Stimulated activated CD4-positive, alpha-beta T cell treated with anti-CD3 and anti-CD28 coated beads, TNF-alpha, amount 100 ng/mL, for 48 hours (primary cell): Measurements from ENCODE around the gene GLCCI1.
A peak's percentile ranks its signal among the peaks of the same experiment; 100 is the strongest.

Source experiments
- DNase-seq, 3 donors: peaks; one replicate each; pipeline ENCODE4 v3.0.0-alpha.2; 2020; ENCODE audit warnings: low read depth in 3 of 3

Gene GLCCI1

DNA sequence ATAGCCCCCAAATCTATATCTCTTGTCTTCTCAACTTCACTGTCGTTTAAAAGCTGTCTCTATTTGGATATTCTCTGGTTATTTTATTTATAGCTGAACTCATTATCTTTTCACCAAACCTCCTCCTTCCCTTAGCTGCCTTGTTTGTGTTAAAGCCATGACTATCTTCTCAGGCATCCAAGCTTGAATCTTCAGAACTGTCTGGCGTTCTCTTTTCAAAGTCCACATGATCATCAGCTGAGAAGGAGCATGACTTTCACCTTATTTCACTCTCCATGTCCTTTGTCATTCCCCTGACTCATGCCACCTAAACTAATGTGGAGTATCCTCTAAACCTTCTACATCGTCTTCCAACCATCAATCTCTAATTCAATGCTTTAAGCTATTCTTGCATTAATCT lies 5.7 kb upstream of the GLCCI1 start:
- DNase-seq = no peak

DNA sequence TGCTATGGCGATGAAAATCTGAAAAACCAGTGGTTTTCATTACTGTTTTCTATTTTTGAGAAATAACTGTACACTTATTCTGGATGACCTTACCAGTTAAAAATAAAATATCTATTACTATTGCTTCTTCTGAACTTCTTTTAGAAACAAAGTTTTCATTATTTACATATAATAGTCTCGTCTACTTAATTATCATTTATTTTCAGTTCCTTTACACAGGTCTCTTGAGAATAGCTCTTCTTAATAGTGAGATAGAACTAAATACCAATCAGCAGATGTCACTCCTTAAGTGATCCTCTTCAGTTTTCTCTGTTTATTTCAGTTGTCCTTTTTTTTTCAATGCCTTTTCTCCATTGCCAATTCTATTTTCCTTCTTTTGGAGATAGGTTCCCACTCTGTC lies 4.3 kb upstream of the GLCCI1 start:
- DNase-seq = no peak

DNA sequence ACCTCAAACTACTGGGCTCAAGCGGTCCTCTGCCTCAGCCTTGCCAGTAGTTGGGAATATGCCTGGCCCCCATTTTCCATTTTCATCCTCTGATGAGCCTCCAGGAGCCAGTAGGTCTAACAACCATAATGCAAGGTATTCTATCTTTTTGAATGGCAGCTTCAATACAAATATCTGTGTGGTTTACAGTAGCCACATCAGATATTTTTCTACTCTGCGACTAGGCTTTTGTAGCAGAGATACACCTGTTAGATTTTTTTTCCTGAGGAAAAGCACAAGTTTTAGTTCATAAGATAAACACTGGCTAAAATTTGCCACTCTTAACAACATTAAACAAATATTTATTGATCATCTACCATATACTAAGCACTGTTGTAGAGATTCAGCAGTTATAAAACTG lies 3.9 kb upstream of the GLCCI1 start:
- no peak for DNase-seq

DNA sequence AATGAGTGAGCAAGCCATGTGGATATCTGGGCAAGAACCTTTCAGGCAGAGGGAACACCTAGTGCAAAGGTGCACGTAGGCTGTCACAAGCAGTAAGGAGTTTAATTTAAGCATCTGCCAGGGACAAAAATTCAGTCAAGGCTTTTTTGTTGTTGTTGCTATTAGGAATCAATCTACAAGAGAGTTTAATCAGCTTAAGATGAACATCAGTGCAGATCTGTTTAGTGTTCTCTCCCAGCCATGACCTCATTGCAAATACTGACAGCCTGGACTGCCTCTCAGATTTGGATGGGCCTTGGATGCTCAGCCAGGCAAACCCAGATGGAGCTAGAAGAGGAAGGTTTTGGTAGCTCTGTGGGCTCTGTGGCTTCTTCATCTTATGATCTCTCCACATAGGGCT lies 3.3 kb upstream of the GLCCI1 start:
- DNase-seq = no peak

DNA sequence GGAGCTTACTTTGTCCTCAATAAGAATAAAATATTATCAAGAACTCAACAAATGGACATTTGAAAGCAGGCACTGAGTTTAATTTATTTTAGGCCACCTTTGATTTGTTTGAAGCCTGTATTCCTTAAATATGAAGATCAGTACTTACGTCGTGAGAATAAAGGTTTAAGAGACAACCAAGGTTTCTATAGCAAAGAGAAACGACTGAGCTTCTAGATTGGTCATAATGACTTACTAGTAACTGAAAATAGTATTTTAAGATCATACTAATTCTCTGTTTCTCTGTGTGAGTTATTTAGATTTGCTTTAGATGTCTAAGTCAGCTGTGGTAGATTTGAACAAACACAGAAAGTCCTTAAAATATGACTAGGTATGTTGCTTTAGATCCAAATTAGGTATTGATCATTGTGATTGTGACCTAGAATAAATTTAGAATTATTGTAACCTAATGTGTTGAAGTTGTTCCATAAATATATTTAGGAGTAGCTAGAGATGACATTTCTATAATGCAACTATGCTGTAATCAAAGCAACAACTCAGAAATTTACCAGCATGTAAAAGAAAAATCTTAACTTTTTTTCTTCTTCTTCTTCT lies 2.4 kb upstream of the GLCCI1 start:
- no peak for DNase-seq

DNA sequence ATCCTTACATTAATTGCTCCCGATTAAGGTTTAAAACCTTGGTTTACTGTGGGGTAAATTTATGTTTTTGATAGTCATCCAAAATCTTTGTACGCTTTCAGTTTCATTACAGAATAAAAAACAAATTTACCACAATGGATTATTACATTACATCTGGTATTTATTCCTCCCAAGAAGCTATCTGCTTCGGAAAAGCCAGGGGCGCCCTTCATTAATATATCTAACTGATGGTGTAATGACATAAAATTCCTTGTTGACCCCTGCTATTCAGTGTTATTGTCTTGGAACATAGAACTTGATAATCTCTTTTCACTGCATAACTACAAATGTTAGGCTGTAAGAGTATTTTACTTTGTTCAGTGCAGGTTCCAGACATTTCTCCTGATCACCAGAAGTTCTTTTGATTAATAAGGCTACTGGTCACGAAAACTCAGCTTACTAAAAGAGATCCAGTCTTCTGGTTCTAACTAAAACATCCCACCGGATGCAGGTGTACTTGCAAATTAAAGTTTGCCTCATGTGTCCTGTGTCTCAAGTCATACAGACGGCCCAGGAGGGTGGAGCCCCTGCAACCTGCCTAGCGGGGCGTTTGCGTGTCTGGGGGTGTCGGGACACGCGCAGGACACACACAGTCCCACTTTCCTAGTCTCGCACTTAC lies 581 bp upstream of the GLCCI1 start:
- no peak for DNase-seq

DNA sequence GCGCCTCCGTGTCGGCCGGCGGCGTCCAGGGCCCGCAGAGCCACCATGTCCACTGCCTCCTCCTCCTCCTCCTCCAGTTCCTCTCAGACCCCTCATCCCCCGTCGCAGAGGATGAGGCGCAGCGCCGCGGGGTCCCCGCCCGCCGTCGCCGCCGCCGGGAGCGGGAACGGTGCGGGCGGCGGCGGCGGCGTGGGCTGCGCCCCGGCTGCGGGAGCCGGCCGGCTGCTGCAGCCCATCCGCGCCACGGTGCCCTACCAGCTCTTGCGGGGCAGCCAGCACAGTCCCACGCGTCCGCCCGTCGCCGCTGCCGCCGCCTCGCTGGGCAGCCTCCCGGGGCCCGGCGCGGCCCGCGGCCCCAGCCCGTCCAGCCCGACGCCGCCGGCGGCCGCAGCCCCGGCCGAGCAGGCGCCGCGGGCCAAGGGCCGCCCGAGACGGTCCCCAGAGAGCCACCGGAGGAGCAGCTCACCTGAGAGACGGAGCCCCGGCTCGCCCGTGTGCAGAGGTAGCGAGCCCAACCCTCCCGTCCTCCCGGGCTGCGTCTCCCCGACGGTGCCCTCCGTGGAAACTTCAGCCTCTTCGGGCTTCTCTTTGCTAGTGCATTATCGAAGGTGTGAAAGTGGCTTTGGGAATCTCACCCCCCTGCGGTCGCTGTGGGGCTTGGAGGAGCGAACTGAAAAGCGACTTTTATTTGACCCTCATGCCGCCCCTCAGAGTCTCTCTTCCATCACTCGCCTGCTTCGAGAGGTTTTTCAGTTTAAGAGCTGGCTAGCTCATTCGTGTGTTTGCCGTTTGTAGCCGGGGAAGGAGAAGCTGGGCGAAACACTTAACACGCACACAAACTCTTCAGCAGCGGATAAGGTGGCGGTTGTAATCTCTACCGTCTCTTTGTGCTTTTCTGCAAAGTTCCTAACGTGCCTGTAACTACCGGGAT lies 975 bp downstream of the GLCCI1 start:
- peak in 2 of 3 donors; percentile 19 to 44 for DNase-seq

DNA sequence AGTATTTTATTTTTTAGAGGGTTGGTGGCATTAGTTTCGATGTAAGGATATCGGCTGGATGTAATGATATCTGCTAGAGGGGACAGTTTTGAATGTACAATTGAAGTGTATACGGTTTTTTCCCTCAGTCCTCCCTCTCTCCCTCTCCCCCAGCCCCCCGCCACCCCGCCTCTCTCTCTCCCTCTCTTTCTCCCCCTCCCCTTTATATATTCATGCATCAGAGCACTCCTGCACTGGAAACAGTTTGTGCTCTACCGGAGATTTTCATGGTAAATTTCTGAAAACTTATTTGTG lies 1.6 kb downstream of the GLCCI1 start:
- no peak for DNase-seq

DNA sequence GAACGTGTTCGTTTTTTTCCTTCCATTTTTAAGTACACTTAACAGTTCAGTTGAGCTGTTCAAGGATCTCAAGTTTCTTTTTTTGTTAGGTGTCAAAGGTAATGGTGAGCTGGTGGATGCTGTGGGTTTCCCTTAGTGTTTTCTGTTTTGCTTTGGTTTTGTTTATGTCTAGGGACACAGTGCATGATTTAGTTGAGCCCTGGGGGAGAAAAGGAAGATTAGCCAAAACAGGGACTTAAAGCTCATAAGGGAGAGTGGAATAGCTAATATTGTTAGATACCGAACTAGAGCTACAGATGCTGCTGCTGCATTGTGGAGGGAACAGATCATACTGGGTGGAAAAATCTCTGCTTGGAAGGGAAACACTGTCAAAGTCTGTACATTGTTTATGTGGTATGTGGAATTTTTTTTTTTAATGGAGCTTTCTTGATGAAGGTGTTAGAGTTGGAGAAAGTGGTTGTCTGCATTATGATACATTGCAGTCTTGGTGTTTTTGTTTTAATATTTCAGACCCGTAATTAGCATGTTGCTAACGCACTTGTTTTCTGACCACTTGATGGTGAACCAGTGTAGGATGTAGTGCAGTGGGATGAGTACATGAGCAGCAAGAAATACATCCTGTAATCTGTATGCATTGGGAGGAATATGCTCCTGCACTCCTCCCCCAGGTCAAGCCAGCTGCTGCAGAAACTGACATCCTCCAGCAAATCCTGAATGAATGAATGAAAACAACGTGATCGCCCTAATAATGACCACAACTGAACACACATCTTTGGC lies 2.1 kb downstream of the GLCCI1 start:
- no peak for DNase-seq

DNA sequence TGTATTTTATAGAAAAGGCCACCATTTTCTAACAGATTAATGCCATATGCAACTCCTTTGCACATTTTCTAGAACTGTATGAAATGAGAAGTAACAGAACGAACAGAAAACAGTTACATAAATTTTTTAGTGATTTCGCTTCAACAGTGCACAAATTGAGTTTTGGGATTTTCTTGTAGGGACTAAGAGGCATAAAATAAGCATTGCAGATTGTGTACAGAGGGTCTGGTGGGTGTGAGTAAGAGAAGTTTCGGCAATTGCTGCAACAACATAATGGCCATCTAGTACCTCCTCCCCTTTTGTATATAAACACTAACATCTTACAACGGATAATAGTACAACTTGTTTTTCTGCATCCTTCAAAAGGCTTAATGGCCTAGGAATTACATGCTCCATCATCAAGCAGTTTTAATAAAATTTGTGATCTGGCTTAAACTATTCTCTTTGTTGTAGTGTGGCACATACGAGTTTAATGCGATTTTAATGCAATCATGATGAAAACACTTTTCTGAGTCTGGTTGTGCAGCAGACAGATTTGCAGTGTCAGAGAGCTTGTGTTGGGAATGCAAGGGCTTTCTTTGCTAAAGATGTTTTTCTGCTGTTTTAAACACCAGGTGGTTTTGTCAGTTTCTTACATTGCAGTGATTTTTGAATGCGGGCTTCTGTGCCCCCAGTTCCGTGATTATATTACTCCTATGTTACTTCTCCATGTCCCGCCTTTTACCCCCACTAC lies 2.9 kb downstream of the GLCCI1 start:
- no peak for DNase-seq

DNA sequence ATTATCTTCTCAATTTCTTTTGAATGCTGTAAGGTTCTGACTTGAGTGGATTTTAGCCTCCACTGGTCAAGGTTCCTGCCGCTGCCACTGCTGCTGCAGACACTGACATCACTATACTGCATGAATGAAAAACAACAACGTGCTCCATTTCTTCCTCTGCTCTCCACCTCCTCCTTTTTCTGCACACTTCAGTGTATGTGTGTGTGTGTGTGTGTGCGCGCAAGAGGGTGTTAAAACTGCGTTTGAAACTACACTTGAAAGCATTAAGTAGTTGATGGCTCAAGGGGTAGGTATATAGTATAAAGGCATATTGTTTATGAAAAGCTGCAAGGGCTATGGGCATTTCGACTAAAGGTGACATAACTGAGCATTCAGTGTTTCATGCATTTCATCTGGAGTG lies 3.5 kb downstream of the GLCCI1 start:
- no peak for DNase-seq

DNA sequence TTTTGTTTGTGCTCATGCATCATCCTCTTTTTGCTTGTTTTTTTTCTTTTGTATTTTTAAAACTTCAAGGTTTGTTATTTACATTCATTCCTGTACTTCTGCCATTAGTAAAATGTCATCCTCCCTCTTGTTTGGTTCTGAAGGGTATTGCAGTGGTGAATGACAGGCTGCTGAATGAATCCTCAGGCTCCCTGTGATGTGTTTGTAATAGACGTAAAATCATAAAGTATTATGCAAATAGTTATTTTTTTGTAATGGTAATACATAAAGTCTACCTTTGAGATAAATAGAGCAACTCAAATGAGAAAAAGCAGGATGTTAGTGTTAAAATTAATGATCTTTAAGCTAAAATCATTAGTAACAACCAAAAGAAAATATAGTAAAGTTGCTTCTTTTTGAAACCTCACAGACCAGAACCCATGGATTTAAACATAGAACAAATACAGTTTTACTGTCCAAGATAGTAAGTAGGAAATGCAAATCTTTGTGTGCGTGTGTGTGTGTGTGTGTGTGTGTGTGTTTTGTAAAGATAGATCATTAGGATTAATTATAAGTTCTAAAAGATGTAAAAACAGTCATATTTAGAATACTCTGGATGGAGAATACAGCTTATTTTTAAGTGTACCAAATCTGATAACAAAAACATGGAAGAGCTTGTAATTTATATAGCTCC lies 4.5 kb downstream of the GLCCI1 start:
- DNase-seq = no peak

DNA sequence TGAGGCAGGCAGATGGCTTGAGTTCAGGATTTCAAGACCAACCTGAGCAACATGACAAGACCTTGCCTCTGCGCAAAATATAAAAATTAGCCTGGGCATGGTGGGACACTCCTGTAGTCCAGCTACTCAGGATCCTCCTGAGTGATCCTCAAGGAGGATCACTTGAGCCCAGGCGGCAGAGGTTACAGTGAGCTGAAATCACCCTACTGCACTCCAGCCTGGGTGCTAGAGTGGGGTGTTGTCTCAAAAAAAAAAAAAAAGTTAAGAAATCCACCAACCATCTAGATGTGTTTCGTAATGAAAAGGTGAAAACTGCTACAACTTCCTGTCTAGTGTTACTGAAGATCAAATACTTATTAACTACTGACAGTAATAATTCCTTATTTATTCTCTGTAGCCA lies 8.1 kb downstream of the GLCCI1 start:
- no peak for DNase-seq

DNA sequence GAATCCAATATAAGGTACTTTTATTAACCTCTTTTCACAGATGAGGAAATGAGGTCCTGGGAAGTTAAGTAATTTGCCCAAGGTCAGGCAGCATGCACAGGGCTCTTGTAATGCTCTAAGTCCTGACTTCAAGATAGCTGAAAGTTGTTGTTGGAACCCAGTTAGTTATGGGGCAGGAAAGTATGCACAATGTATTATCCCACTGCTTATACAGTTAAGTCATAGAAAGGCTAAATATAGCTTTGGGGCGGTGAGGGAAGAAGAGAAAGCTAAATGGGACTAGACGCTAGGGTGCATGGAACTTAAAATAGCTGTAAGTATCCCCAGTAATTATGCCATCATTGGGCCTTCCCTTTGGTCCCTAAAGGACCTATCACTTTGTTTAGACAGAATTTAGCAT lies 9.2 kb downstream of the GLCCI1 start:
- DNase-seq = no peak

DNA sequence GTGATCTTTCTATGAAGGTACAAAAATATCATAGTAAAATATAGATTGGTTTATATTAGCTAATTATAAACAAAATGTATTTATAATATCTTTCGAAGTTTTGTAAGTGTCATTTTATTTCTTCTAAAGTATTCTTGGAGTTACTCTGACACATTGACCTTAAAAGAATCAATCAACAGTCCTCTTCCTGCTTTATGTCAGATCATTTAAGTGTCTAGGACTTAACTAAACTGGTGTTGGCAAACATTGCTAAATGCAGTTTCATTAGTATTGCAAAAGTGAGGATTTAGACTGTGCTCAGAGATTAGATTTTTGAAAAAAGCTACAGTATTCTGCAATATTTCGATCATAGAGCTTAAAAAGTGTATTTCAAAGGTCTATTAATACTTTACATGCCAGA lies 10.3 kb downstream of the GLCCI1 start:
- no peak for DNase-seq

DNA sequence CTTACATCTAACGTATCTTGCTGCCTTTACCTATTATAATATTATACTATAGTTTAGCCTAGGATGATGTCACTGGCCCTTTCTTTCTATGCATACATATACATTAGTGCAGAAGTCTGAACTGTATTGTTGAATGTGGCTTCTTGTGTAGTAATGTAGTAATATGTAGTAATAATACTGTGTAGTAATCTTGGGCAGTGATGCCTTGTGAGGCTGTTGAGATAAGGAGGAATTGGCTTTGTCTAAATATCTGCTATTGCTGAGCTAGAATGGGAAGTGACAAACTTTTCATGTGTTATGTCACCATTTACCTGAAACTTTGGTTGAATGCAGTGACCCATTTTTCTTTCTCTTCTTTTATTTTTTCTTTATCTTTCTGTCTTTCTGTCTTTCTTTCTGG lies 11.0 kb downstream of the GLCCI1 start:
- DNase-seq = no peak

DNA sequence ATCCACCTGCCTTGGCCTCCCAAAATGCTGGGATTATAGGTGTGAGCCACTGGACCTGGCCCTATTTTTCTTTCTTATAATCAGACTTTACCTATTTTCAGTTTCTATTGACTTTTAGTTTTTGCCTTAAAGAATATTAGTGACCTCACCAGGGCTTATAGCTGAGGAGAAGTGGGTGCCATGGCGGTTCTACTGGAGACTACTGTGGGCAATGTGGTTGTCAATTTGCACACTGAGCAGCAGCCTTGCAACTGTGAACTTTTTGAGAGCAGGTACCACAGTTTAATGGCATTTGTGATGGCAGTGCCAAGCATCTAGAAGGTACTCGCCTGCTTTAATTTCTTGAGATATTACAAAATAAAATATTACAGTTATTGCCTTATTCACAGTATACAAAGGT lies 11.5 kb downstream of the GLCCI1 start:
- DNase-seq = no peak

DNA sequence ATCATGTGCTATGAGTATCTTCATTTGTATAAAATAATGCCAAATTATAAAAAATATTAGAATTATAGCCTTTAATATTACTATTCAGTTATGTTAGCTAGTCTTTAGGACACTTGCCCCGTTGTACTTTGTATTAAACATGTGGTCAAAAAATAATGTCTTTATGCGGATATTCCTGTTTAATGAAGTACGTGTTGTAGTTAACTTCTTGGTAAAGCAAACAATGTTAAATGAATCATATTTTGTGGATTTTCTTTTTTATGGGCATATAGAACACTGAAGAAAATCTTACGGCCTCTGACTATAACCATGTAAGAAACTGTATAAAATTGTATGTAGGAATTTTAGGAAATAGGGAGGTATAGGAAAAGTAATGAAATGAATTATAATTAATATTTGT lies 14.3 kb downstream of the GLCCI1 start:
- DNase-seq = no peak

DNA sequence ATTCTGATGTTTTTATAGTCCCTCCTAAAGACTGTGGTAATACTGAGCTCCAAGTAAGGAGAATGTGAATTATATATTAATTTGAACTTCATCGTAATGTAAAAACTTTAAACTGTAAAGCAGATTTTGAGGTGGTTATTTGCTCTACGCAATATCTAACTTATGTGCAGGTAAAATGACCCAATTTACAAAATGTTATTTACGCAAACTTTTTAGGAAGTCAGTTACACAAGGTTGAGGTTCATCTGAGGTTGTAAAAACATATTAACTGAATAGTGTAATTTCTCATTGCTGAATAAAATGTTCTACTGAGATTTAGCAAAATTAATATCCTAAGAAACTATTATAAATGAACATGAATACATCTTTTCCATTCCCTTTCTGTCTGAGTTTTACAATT lies 15.8 kb downstream of the GLCCI1 start:
- DNase-seq = no peak

DNA sequence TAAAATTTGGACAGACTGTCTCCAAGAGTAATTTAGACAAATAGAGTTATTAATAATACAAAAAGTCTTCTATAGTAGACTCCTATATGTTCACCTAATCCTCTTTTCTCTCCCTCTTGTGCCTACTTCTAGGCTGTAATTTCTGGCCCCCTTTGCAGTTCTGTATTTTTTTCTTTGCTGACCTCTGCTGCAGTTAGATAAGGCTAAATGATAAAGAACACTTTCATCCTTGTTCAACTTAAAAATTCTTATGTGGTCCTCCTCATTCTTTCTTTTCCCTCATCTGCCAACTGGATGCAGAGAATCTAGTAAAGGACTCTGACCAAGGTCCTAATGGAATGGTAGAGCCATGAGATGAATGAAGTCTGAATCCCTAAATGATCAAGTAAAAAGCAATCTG lies 20.1 kb downstream of the GLCCI1 start:
- DNase-seq = no peak

DNA sequence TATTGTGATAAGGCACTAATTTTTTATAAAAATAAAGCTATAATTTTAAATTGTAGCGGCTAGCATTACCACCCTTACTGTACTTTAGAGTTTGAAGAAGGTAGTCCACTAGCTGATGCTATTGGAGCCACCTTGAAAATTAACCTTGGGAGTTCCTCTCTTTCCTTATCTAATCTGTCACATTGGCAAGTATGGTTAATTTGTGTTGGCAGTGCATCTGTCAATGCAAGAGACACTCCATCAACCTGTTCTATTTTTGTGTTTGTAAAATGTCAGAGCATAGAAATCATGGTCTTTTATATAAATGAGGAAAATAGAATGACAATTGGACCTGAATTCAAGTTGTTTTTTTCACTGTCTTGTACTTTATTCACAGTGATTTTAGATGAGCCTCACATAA lies 20.5 kb downstream of the GLCCI1 start:
- DNase-seq = no peak
